K562 (cell line): Measurements from ENCODE around the gene ACER3. TPM values are rescaled to one million over a fixed set of nuclear protein-coding genes. Genes with fewer than 3 reads are reported as not detected.

Source experiments
- ATAC-seq: fragments of 200-7000 bp; cut with Tn5 transposase; 3 replicates; pipeline ENCODE4 v1.9.1; 2020; ENCODE audit warnings: moderate library complexity
- BruUV-seq: library from RNA; stranded (reverse); fragments of 400-500 nt; replicated peaks from 2 replicates; lab custom pipeline; 2021; lab: Mats Ljungman, UMichigan
- CTCF ChIA-PET: fragments of 300-600 bp; formaldehyde crosslinking; extraction: SDS; loops from one replicate; lab custom pipeline; 2021; ENCODE audit warnings: low intra/inter-chr PET ratio; lab: Yijun Ruan, JAX
- POLR2A ChIA-PET: fragments of 300-600, 350-650 bp; sonication (Branson Sonifier 250); formaldehyde crosslinking; extraction: SDS; loops from one replicate; lab custom pipeline; 2021; ENCODE audit warnings: antibody characterized with exemption, inconsistent platforms; lab: Yijun Ruan, JAX
- DNase-seq, 4 experiments: peaks; one replicate each; pipeline versions ENCODE4 v3.0.0 to v3.0.0-alpha.2; 2011 to 2018; ENCODE audit warnings: low spot score in 3 of 4, mixed read lengths in 3 of 4; ENCODE audit errors: extremely low read depth in 1 of 4
- FAIRE-seq: peaks from 2 replicates; lab custom pipeline; 2011; peaks lifted over from hg19 to GRCh38; lab: Jason Lieb, UNC
- H2AFZ ChIP-seq: 2 replicates; pipeline ENCODE4 v1.6.0; 2011; ENCODE audit warnings: low read depth, low read length, control low read depth, inconsistent platforms
- H3K27ac ChIP-seq: fragments of 200-600 bp; 3 replicates; pipeline ENCODE4 v1.8.0; 2011; ENCODE audit warnings: low read depth, mild to moderate bottlenecking, control low read depth, inconsistent platforms, low read length, moderate library complexity, mixed read lengths; ENCODE audit errors: extremely low read depth
- H3K27me3 ChIP-seq, 2 experiments: fragments of 300-600 bp in 1 of 2; 2 replicates in 1 of 2; 3 replicates in 1 of 2; pipeline versions ENCODE4 v1.6.0 to v1.8.0; 2011; ENCODE audit warnings: inconsistent platforms in 2 of 2, low read length in 2 of 2, mild to moderate bottlenecking in 1 of 2, mixed read lengths in 1 of 2, moderate library complexity in 1 of 2; ENCODE audit not compliant: control insufficient read depth in 2 of 2, insufficient read depth in 2 of 2
- H3K36me3 ChIP-seq: fragments of 300-600 bp; 3 replicates; pipeline ENCODE4 v1.8.0; 2011; ENCODE audit warnings: mild to moderate bottlenecking, low read length, inconsistent platforms; ENCODE audit not compliant: control insufficient read depth, insufficient read depth
- H3K4me1 ChIP-seq, 2 experiments: fragments of 200-600 bp in 1 of 2; replicated peaks in 1 of 2; 2 replicates in 1 of 2; 3 replicates in 1 of 2; pipeline versions ENCODE4 v1.5.1 to v1.8.0; 2011; ENCODE audit warnings: inconsistent platforms in 2 of 2, low read length in 2 of 2, mild to moderate bottlenecking in 1 of 2, mixed read lengths in 1 of 2, moderate library complexity in 1 of 2; ENCODE audit not compliant: control insufficient read depth in 2 of 2, insufficient read depth in 2 of 2
- H3K4me2 ChIP-seq: 2 replicates; pipeline ENCODE4 v1.6.1; 2011; ENCODE audit warnings: low read length, control low read depth, inconsistent platforms, mixed read lengths; ENCODE audit not compliant: insufficient read depth
- H3K4me3 ChIP-seq: fragments of 200-600 bp; sonication (generic), shearing (Covaris generic); 2 replicates; pipeline ENCODE4 v1.5.1; 2016; ENCODE audit warnings: control low read depth, inconsistent platforms
- H3K79me2 ChIP-seq: fragments of 200-600 bp; 3 replicates; pipeline ENCODE4 v1.8.0; 2011; ENCODE audit warnings: low read length, inconsistent platforms; ENCODE audit not compliant: control insufficient read depth, insufficient read depth
- H3K9ac ChIP-seq, 2 experiments: 2 replicates each; pipeline versions ENCODE4 v1.6.0 to v1.6.1; 2011; ENCODE audit warnings: low read depth in 2 of 2, low read length in 2 of 2, control low read depth in 1 of 2, inconsistent platforms in 1 of 2, mild to moderate bottlenecking in 1 of 2, mixed read lengths in 1 of 2; ENCODE audit not compliant: insufficient read depth in 1 of 2
- H3K9me1 ChIP-seq: one replicate; pipeline ENCODE4 v1.6.0; 2011; ENCODE audit warnings: inconsistent platforms, mild to moderate bottlenecking, low read length, moderate library complexity; ENCODE audit not compliant: control insufficient read depth, insufficient read depth
- H3K9me3 ChIP-seq: replicated peaks from 2 replicates; pipeline ENCODE4 v1.5.1; 2011; ENCODE audit warnings: low read depth, low read length, inconsistent platforms; ENCODE audit not compliant: control insufficient read depth, insufficient read depth
- H4K20me1 ChIP-seq: replicated peaks from 2 replicates; pipeline ENCODE4 v1.6.1; 2011; ENCODE audit warnings: low read length, inconsistent platforms, mixed read lengths; ENCODE audit not compliant: control insufficient read depth, insufficient read depth
- ARID2 ChIP-seq: fragments of 450-650 bp; IDR thresholded peaks from 2 replicates; pipeline ENCODE4 v1.6.1; 2017; ENCODE audit warnings: antibody characterized with exemption, mild to moderate bottlenecking
- BRD4 ChIP-seq: fragments of 200-600 bp; sonication (generic); IDR thresholded peaks from 2 replicates; pipeline ENCODE4 v1.6.1; 2017; ENCODE audit warnings: inconsistent platforms
- DIDO1 ChIP-seq: fragments of 450-650 bp; IDR thresholded peaks from 2 replicates; pipeline ENCODE4 v1.6.1; 2016; ENCODE audit warnings: low read depth, missing biosample characterization, missing genetic modification characterization
- EHMT2 ChIP-seq: fragments of 450-650 bp; IDR thresholded peaks from 2 replicates; pipeline ENCODE4 v1.6.1; 2018; ENCODE audit warnings: antibody characterized with exemption
- ESRRA ChIP-seq: fragments of 450-650 bp; IDR thresholded peaks from 2 replicates; pipeline ENCODE4 v1.6.1; 2014; ENCODE audit warnings: low read depth, mild to moderate bottlenecking, moderate library complexity, borderline replicate concordance
- FOXJ3 ChIP-seq: sonication (generic); formaldehyde crosslinking; IDR thresholded peaks from 2 replicates; pipeline ENCODE4 v1.4.0; 2020; ENCODE audit warnings: mild to moderate bottlenecking, missing genetic modification reagents
- FOXK1 ChIP-seq: sonication (generic); formaldehyde crosslinking; IDR thresholded peaks from 2 replicates; pipeline ENCODE4 v1.8.0; 2022; ENCODE audit warnings: missing genetic modification reagents, mild to moderate bottlenecking, borderline replicate concordance
- HEY1 ChIP-seq: fragments of 250-450 bp; sonication (Bioruptor Pico); IDR thresholded peaks from 2 replicates; pipeline ENCODE4 v1.5.0; 2020; ENCODE audit warnings: mild to moderate bottlenecking, moderate library complexity, borderline replicate concordance
- KLF13 ChIP-seq: fragments of 450-650 bp; IDR thresholded peaks from 2 replicates; pipeline ENCODE4 v1.6.1; 2016; ENCODE audit warnings: missing genetic modification characterization, low read depth, mild to moderate bottlenecking, missing compliant biosample characterization, moderate library complexity, borderline replicate concordance
- KLF16 ChIP-seq: IDR thresholded peaks from 2 replicates; pipeline ENCODE4 v1.6.1; 2016; ENCODE audit warnings: antibody characterized with exemption
- MITF ChIP-seq: IDR thresholded peaks from 2 replicates; pipeline ENCODE4 v1.6.1; 2014; ENCODE audit warnings: antibody characterized with exemption
- MXI1 ChIP-seq: IDR thresholded peaks from 2 replicates; pipeline ENCODE4 v1.6.1; 2011; ENCODE audit warnings: low read depth, mild to moderate bottlenecking, improper control_type of control experiment, low read length
- SP1 ChIP-seq: sonication (generic); formaldehyde crosslinking; IDR thresholded peaks from 2 replicates; pipeline ENCODE4 v1.8.1; 2022; ENCODE audit warnings: mild to moderate bottlenecking, missing genetic modification reagents
- TRIM25 ChIP-seq: fragments of 450-650 bp; IDR thresholded peaks from 2 replicates; pipeline ENCODE4 v1.7.0; 2016; ENCODE audit warnings: borderline replicate concordance
- ZNF146 ChIP-seq: IDR thresholded peaks from one replicate; pipeline ENCODE4 v1.6.1; 2018; ENCODE audit warnings: missing compliant biosample characterization; ENCODE audit not compliant: unreplicated experiment
- ZNF165 ChIP-seq: fragments of 250-450 bp; sonication (Bioruptor Pico); IDR thresholded peaks from 2 replicates; pipeline ENCODE4 v1.4.0; 2020; ENCODE audit warnings: borderline replicate concordance
- ZNF76 ChIP-seq: fragments of 250-450 bp; sonication (Bioruptor Pico); IDR thresholded peaks from 2 replicates; pipeline ENCODE4 v1.4.0; 2020; ENCODE audit warnings: mild to moderate bottlenecking, moderate library complexity, borderline replicate concordance
- ZSCAN29 ChIP-seq: fragments of 450-650 bp; IDR thresholded peaks from 2 replicates; pipeline ENCODE4 v1.6.1; 2017
- in situ Hi-C: fragments of 300-500 bp; cut with MboI; formaldehyde crosslinking; loops from 4 replicates; pipeline ENCODE4 v1.15.0; 2018; ENCODE audit warnings: inconsistent platforms, mixed read lengths
- intact Hi-C: fragments of 100-400 bp; cut with micrococcal nuclease; formaldehyde crosslinking; loops from 2 replicates; pipeline ENCODE4 v1.14.2; 2022
- polyA plus RNA-seq, 8 experiments: library from polyadenylated mRNA; depleted of rRNA in 4 of 8; stranded (reverse) in 5 of 8; unstranded in 3 of 8; fragments of >200 nt; fragmentation: Nextera tagmentation in 2 of 8; fragmentation: Illumina TruSeq in 1 of 8; extraction: Ambion mirVana in 2 of 8; extraction: Trizol in 1 of 8; gene quantifications; 2 replicates each; pipeline versions ENCODE4 v1.2.1 to v1.2.3, GENCODE V29; 2011 to 2014; ENCODE audit warnings: inconsistent platforms in 1 of 8, missing spikeins in 1 of 8
- total RNA-seq, 7 experiments: library from RNA; depleted of rRNA in 6 of 7; stranded (reverse); fragments of >200 nt in 6 of 7; fragmentation: Illumina TruSeq in 2 of 7; extraction: Trizol in 2 of 7; gene quantifications; 2 replicates each; pipeline versions ENCODE4 v1.2.1 to v1.2.3, GENCODE V29; 2011 to 2021; ENCODE audit warnings: low replicate concordance in 1 of 7

Gene ACER3
- total and polyA plus RNA-seq, 9 of the 15 experiments (the other 6 are each of a cell fraction or from before 2014, with no cell fraction given), result 2.0 to 23.8 (median 9.5) TPM

GRCh38 chr11:76856106-76856505 lies 4.6 kb upstream of the ACER3 start:
- H3K27ac ChIP-seq, result no peak overlapping the region
- ChIA-PET CTCF (no interaction called here), POLR2A (no interaction called here)
- H3K9ac ChIP-seq, result no peak overlapping the region
- FAIRE-seq (no peak), ATAC-seq (no peak), DNase-seq (no peak)
- H4K20me1 ChIP-seq, result no peaks in the 10 kb centered on the region
- H3K4me1 ChIP-seq, result peaks cover 9 to 14% of the 10 kb centered on the region in 2 experiments; a peak in 4 of 5 replicates
- H3K9me3 ChIP-seq, result no peaks in the 10 kb centered on the region
- no peak overlapping the region for H3K4me3 ChIP-seq
- in situ Hi-C loops (no loop called here), intact Hi-C loops (no loop called here)
- no peak overlapping the region for H2AFZ ChIP-seq
- H3K9me1 ChIP-seq, result no peaks in the 10 kb centered on the region
- H3K4me2 ChIP-seq, result no peak overlapping the region
- no TSS peak for BruUV-seq
- peaks cover 4% of the 10 kb centered on the region for H3K79me2 ChIP-seq
- no peaks in the 10 kb centered on the region for H3K36me3 ChIP-seq
- no peaks in the 10 kb centered on the region for H3K27me3 ChIP-seq
- no peak for TF ChIP-seq ESRRA
- TF ChIP-seq KLF16, result no peak
- no peak for TF ChIP-seq ZNF165 (CRISPR knock-in tag)
- no peak for TF ChIP-seq MXI1
- no peak for TF ChIP-seq HEY1
- TF ChIP-seq DIDO1 (tag), result no peak
- TF ChIP-seq ZNF76 (CRISPR knock-in tag), result no peak
- TF ChIP-seq MITF, result no peak
- TF ChIP-seq FOXK1 (CRISPR knock-in tag), result no peak
- TF ChIP-seq EHMT2, result no peak
- no peak for TF ChIP-seq TRIM25
- TF ChIP-seq BRD4, result no peak
- TF ChIP-seq ZSCAN29, result no peak
- no peak for TF ChIP-seq KLF13 (tag)
- TF ChIP-seq ZNF146 (CRISPR knock-in tag), result no peak
- no peak for TF ChIP-seq FOXJ3
- no peak for TF ChIP-seq SP1 (CRISPR knock-in tag)
- TF ChIP-seq ARID2, result no peak
